H1 (cell line): ENCODE measurements around the gene GPR26. TPM values are rescaled to one million over a fixed set of nuclear protein-coding genes. Genes with fewer than 3 reads are reported as not detected.

Experiments
- CTCF ChIA-PET: fragments of 300-600 bp; sonication (Branson Sonifier 250); formaldehyde crosslinking; loops from one replicate; lab custom pipeline; 2021; ENCODE audit not compliant: partially characterized antibody; lab: Charles Lee
- POLR2A ChIA-PET: fragments of 300-600 bp; sonication (Branson Sonifier 250); formaldehyde crosslinking; loops from one replicate; lab custom pipeline; 2021; ENCODE audit warnings: inconsistent platforms; ENCODE audit not compliant: partially characterized antibody; lab: Charles Lee
- DNase-seq, 2 experiments: peaks; one replicate each; pipeline versions ENCODE4 v3.0.0 to v3.0.0-alpha.2; 2010 to 2022; ENCODE audit warnings: low spot score in 2 of 2, low read depth in 1 of 2, mixed read lengths in 1 of 2
- FAIRE-seq: peaks from 2 replicates; lab custom pipeline; 2011; peaks lifted over from hg19 to GRCh38; lab: Jason Lieb, UNC
- H2AFZ ChIP-seq: 2 replicates; pipeline ENCODE4 v1.8.1; 2012; ENCODE audit warnings: low read length, inconsistent platforms
- H2AK5ac ChIP-seq: 2 replicates; pipeline ENCODE4 v1.6.1; 2013; ENCODE audit warnings: low read depth, low read length
- H2BK120ac ChIP-seq: replicated peaks from 2 replicates; pipeline ENCODE3; 2013; ENCODE audit warnings: low read depth, low read length, inconsistent platforms
- H2BK12ac ChIP-seq: 2 replicates; pipeline ENCODE4 v1.6.1; 2013; ENCODE audit warnings: low read depth, low read length
- H2BK15ac ChIP-seq: 2 replicates; pipeline ENCODE4 v1.6.1; 2013; ENCODE audit warnings: low read length
- H2BK20ac ChIP-seq: 2 replicates; pipeline ENCODE4 v1.6.1; 2013; ENCODE audit warnings: low read length
- H2BK5ac ChIP-seq: 2 replicates; pipeline ENCODE4 v1.6.1; 2013; ENCODE audit warnings: low read depth, low read length
- H3K14ac ChIP-seq: 2 replicates; pipeline ENCODE4 v1.6.1; 2013; ENCODE audit warnings: inconsistent platforms; ENCODE audit not compliant: insufficient read length
- H3K18ac ChIP-seq: 2 replicates; pipeline ENCODE4 v1.6.1; 2013; ENCODE audit warnings: low read length; ENCODE audit errors: extremely low read depth
- H3K23ac ChIP-seq: 2 replicates; pipeline ENCODE4 v1.6.1; 2013; ENCODE audit warnings: inconsistent platforms; ENCODE audit not compliant: insufficient read length
- H3K23me2 ChIP-seq: 2 replicates; pipeline ENCODE4 v1.6.1; 2013; ENCODE audit warnings: low read depth, low read length
- H3K27ac ChIP-seq: 2 replicates; pipeline ENCODE4 v1.6.1; 2011; ENCODE audit warnings: low read depth, low read length, inconsistent platforms
- H3K27me3 ChIP-seq, 4 experiments: replicated peaks in 1 of 4; 1 replicate in 1 of 4; 2 replicates in 3 of 4; pipeline versions ENCODE4 v1.6.1 to v1.8.1; 2011 to 2013; ENCODE audit warnings: low read length in 3 of 4, mild to moderate bottlenecking in 3 of 4, inconsistent platforms in 2 of 4, mixed read lengths in 2 of 4, moderate library complexity in 1 of 4; ENCODE audit not compliant: control insufficient read depth in 3 of 4, insufficient read depth in 3 of 4; ENCODE audit errors: extremely low read depth in 1 of 4
- H3K36me3 ChIP-seq, 4 experiments: 2 replicates each; pipeline versions ENCODE4 v1.6.1 to v1.8.1; 2011 to 2013; ENCODE audit warnings: mild to moderate bottlenecking in 4 of 4, low read length in 3 of 4, moderate library complexity in 2 of 4, control low read depth in 1 of 4, inconsistent platforms in 1 of 4; ENCODE audit not compliant: insufficient read depth in 4 of 4, control insufficient read depth in 2 of 4
- H3K4ac ChIP-seq: replicated peaks from 2 replicates; pipeline ENCODE3; 2013; ENCODE audit warnings: low read length, low read depth, mixed read lengths, inconsistent platforms; ENCODE audit not compliant: insufficient read length
- H3K4me1 ChIP-seq, 4 experiments: replicated peaks in 1 of 4; 1 replicate in 1 of 4; 2 replicates in 3 of 4; pipeline versions ENCODE4 v1.6.1 to v1.8.1; 2011 to 2013; ENCODE audit warnings: low read length in 3 of 4, inconsistent platforms in 2 of 4, mixed read lengths in 1 of 4; ENCODE audit not compliant: insufficient read depth in 4 of 4, control insufficient read depth in 3 of 4
- H3K4me2 ChIP-seq, 2 experiments: 2 replicates each; pipeline versions ENCODE4 v1.6.1 to v1.8.1; 2011 to 2013; ENCODE audit warnings: low read depth in 2 of 2, low read length in 2 of 2, control low read depth in 1 of 2, inconsistent platforms in 1 of 2, mild to moderate bottlenecking in 1 of 2; ENCODE audit not compliant: insufficient read depth in 1 of 2
- H3K4me3 ChIP-seq, 4 experiments: fragments of 200-600, 300-600 bp in 1 of 4; sonication (generic), shearing (Covaris generic), sonication (Bioruptor Twin) in 1 of 4; 2 replicates each; pipeline versions ENCODE4 v1.5.1 to v1.8.1; 2011 to 2016; ENCODE audit warnings: low read length in 4 of 4, low read depth in 3 of 4, control low read depth in 2 of 4, inconsistent platforms in 2 of 4, mild to moderate bottlenecking in 2 of 4, mixed read lengths in 1 of 4, moderate library complexity in 1 of 4; ENCODE audit not compliant: insufficient read depth in 2 of 4; ENCODE audit errors: extremely low read depth in 1 of 4
- H3K56ac ChIP-seq: replicated peaks from 2 replicates; pipeline ENCODE3; 2013; ENCODE audit warnings: low read depth, mild to moderate bottlenecking, mixed read lengths, low read length, inconsistent platforms; ENCODE audit not compliant: insufficient read length
- H3K79me1 ChIP-seq: 2 replicates; pipeline ENCODE4 v1.6.1; 2013; ENCODE audit warnings: low read depth, low read length, control low read depth
- H3K79me2 ChIP-seq, 2 experiments: 2 replicates each; pipeline versions ENCODE4 v1.6.1 to v1.8.1; 2012 to 2013; ENCODE audit warnings: low read length in 2 of 2, mild to moderate bottlenecking in 2 of 2, inconsistent platforms in 1 of 2; ENCODE audit not compliant: insufficient read depth in 2 of 2, control insufficient read depth in 1 of 2
- H3K9ac ChIP-seq, 4 experiments: replicated peaks in 1 of 4; 1 replicate in 1 of 4; 2 replicates in 3 of 4; pipeline versions ENCODE4 v1.6.1 to v1.8.1; 2011 to 2013; ENCODE audit warnings: low read depth in 3 of 4, low read length in 3 of 4, control low read depth in 2 of 4, mild to moderate bottlenecking in 2 of 4, moderate library complexity in 2 of 4, inconsistent platforms in 1 of 4; ENCODE audit errors: extremely low read depth in 1 of 4
- H3K9me3 ChIP-seq, 2 experiments: 2 replicates each; pipeline versions ENCODE4 v1.6.1 to v1.8.1; 2012 to 2013; ENCODE audit warnings: mild to moderate bottlenecking in 2 of 2, moderate library complexity in 2 of 2, control low read depth in 1 of 2, inconsistent platforms in 1 of 2, low read depth in 1 of 2, low read length in 1 of 2, mixed read lengths in 1 of 2; ENCODE audit not compliant: insufficient read depth in 2 of 2
- H4K20me1 ChIP-seq, 2 experiments: replicated peaks in 1 of 2; 2 replicates each; pipeline versions ENCODE3 to v1.8.1; 2011 to 2013; ENCODE audit warnings: inconsistent platforms in 2 of 2, low read length in 2 of 2, mild to moderate bottlenecking in 1 of 2; ENCODE audit not compliant: insufficient read depth in 2 of 2, control insufficient read depth in 1 of 2
- H4K5ac ChIP-seq: 2 replicates; pipeline ENCODE4 v1.6.1; 2013; ENCODE audit warnings: low read length, low read depth, mixed read lengths, inconsistent platforms; ENCODE audit not compliant: insufficient read length
- H4K8ac ChIP-seq: 2 replicates; pipeline ENCODE4 v1.8.0; 2013; ENCODE audit warnings: mild to moderate bottlenecking, moderate library complexity, low read length, inconsistent platforms; ENCODE audit not compliant: insufficient read depth; ENCODE audit errors: extremely low read depth
- H4K91ac ChIP-seq: replicated peaks from 2 replicates; pipeline ENCODE3; 2013; ENCODE audit warnings: low read length, mixed read lengths, inconsistent platforms; ENCODE audit not compliant: insufficient read length
- SRF ChIP-seq: IDR thresholded peaks from 2 replicates; pipeline ENCODE4 v1.6.1; 2011; ENCODE audit warnings: mild to moderate bottlenecking, low read depth, low read length, moderate library complexity
- WGBS, 2 experiments: shearing (Covaris generic) in 1 of 2; methylation state at CpG; one replicate each; pipeline versions ENCODE4 v1.1.6 to v1.1.7; 2013 to 2015; ENCODE audit warnings: low lambda C conversion rate in 2 of 2, mixed read lengths in 2 of 2, inconsistent platforms in 1 of 2, low coverage in 1 of 2, missing lambda C conversion rate in 1 of 2; ENCODE audit not compliant: insufficient replicate concordance in 2 of 2, insufficient coverage in 1 of 2, insufficient read length in 1 of 2; ENCODE audit errors: extremely low coverage in 1 of 2, missing lambda C conversion rate in 1 of 2; 5-methylcytosine and 5-hydroxymethylcytosine counted together
- polyA plus RNA-seq, 7 experiments: library from polyadenylated mRNA; depleted of rRNA in 3 of 7; stranded (reverse) in 5 of 7; unstranded in 2 of 7; fragments of >200 nt in 5 of 7; fragments of 200-250 nt in 2 of 7; gene quantifications; 1 replicate in 5 of 7; 2 replicates in 1 of 7; 4 replicates in 1 of 7; pipeline versions ENCODE4 v1.2.1 to v1.2.3, GENCODE V29; 2011 to 2013; ENCODE audit warnings: missing spikeins in 2 of 7, mixed read lengths in 2 of 7
- total RNA-seq: library from RNA; stranded (reverse); fragmentation: NEBNext Ultra II Directional; extraction: Animal tissue kit (Norgen Biotek cat#: 25700); gene quantifications from 2 replicates; pipeline ENCODE4 v1.2.1, GENCODE V29; 2021

The GPR26 gene
- total and polyA plus RNA-seq, 2 of the 8 experiments (the other 6 are each of a cell fraction or from before 2014, with no cell fraction given), result 0.09 to 0.21 TPM

DNA sequence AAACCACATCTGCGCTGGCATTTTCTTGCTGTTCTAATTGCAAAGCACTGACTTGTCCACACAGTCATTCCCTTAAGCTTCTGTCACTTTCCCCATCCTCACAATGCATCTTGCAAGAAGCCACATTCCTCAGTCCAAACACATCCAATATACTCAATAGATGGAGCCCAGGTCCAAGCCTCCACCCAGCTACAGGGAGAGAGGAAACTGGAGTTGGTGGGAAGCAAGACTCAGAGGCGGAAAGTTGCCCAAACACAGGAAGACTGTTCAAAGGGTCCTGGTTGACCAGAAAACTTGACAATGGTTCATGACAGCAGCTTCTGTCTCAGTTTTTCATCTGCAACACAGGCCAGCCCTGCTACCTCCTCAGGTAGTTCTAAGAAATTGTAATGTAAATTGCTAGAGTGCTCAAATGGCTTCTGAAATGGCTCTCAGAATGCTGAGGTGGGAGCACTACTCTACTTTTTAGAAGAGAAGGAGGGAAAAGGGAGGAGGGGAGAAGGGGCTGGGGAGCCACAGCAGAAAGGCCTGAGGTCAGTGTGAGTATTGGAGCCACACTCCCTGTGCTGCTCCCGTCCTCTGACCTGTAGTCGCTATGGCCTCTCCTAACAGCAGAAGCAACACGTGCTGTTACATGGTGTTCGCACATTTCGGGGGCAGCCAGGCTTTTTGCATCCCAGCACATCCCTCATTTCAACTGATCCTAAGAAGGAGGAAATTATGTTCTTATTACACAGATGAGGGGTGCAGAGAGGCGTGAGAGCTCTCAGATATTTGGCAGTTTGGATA, 46.9 kb upstream of the GPR26 start:
- no peak for DNase-seq
- CTCF ChIA-PET, result interaction anchor here (0.5 to 1.9 kb wide), 8 partner anchors 12 to 375 kb away, joined by 3 to 8 read pairs (median 3); no protein-coding TSS in a partner anchor
- no peak overlapping the region for H3K14ac ChIP-seq
- H3K9me3 ChIP-seq, result no peaks in the 10 kb centered on the region
- H3K27me3 ChIP-seq, result no peaks in the 10 kb centered on the region
- H2BK120ac ChIP-seq, result no peak overlapping the region
- no peak overlapping the region for H3K18ac ChIP-seq
- H3K56ac ChIP-seq, result no peak overlapping the region
- H3K4me3 ChIP-seq, result no peak overlapping the region
- H3K4me2 ChIP-seq, result no peak overlapping the region
- no peak overlapping the region for H2BK20ac ChIP-seq
- no peak for FAIRE-seq
- H4K91ac ChIP-seq, result no peak overlapping the region
- no peaks in the 10 kb centered on the region for H3K79me2 ChIP-seq
- no peak overlapping the region for H4K8ac ChIP-seq
- no peak overlapping the region for H2BK15ac ChIP-seq
- H3K23ac ChIP-seq, result no peak overlapping the region
- no peak overlapping the region for H2BK12ac ChIP-seq
- H3K9ac ChIP-seq, result no peak overlapping the region
- WGBS, 2 experiments, result 87% methylated on average over 8 of the region's 8 CpGs; no CpG with 5 or more reads in 1 of the 2 experiments
- H3K4ac ChIP-seq, result no peak overlapping the region
- POLR2A ChIA-PET, result interaction anchor here (1.1 kb wide), 1 partner anchor 21 kb away, joined by 3 read pairs; no protein-coding TSS in a partner anchor
- H2AFZ ChIP-seq, result no peak overlapping the region
- no peaks in the 10 kb centered on the region for H3K79me1 ChIP-seq
- H2AK5ac ChIP-seq, result no peak overlapping the region
- H3K36me3 ChIP-seq, result no peaks in the 10 kb centered on the region
- no peaks in the 10 kb centered on the region for H3K4me1 ChIP-seq
- peaks cover 0 to 2% of the 10 kb centered on the region in 2 experiments for H4K20me1 ChIP-seq
- no peak overlapping the region for H4K5ac ChIP-seq
- no peak overlapping the region for H2BK5ac ChIP-seq
- H3K23me2 ChIP-seq, result no peaks in the 10 kb centered on the region
- H3K27ac ChIP-seq, result no peak overlapping the region
- no peak for TF ChIP-seq SRF
